Cardiac muscle cell (in vitro differentiated cells and primary cell): ENCODE results near the gene CHRM2. TPM values are rescaled to one million over a fixed set of nuclear protein-coding genes. Genes with fewer than 3 reads are reported as not detected.

Source experiments
- DNase-seq, 2 donors: peaks; one replicate each; pipeline versions ENCODE4 v3.0.0 to v3.0.0-alpha.2; 2010 to 2017; ENCODE audit warnings: low read depth in 1 of 2, low spot score in 1 of 2
- H3K27ac ChIP-seq: fragments of 200-600 bp; sonication (generic); 2 replicates; pipeline ENCODE4 v1.5.1; 2016
- H3K27me3 ChIP-seq: fragments of 200-600 bp; sonication (generic); 2 replicates; pipeline ENCODE4 v1.6.0; 2016; ENCODE audit warnings: control low read depth
- H3K36me3 ChIP-seq: fragments of 200-600 bp; sonication (generic); 2 replicates; pipeline ENCODE4 v1.5.1; 2016; ENCODE audit warnings: control low read depth
- H3K4me1 ChIP-seq: fragments of 200-600 bp; sonication (generic); 2 replicates; pipeline ENCODE4 v1.8.1; 2017; ENCODE audit warnings: low read depth, mild to moderate bottlenecking, mixed run types
- H3K4me3 ChIP-seq: fragments of 200-600 bp; sonication (generic); 2 replicates; pipeline ENCODE4 v1.5.1; 2016; ENCODE audit warnings: mild to moderate bottlenecking
- H3K9me3 ChIP-seq: fragments of 200-600 bp; sonication (generic); 2 replicates; pipeline ENCODE4 v1.5.1; 2017; ENCODE audit warnings: low read depth, mild to moderate bottlenecking, control low read depth
- CTCF ChIP-seq: IDR thresholded peaks from 2 replicates; pipeline ENCODE4 v1.5.1; 2012; ENCODE audit warnings: low read depth, mild to moderate bottlenecking, low read length
- polyA plus RNA-seq: library from polyadenylated mRNA; unstranded; fragments of >200 nt; fragmentation: Nextera tagmentation; extraction: Ambion mirVana; gene quantifications from 2 replicates; pipeline ENCODE4 v1.2.1, GENCODE V29; 2016
- total RNA-seq: library from RNA; depleted of rRNA; stranded (reverse); fragments of >200 nt; gene quantifications from 2 replicates; pipeline ENCODE4 v1.2.3, GENCODE V29; 2016

The CHRM2 gene
- total and polyA plus RNA-seq, 2 experiments from 2014 or later, result 37.5 to 75.3 TPM

GRCh38 chr7:136883046-136883445 is 14.6 kb downstream of the CHRM2 start:
- no peaks in the 10 kb centered on the region for H3K27me3 ChIP-seq
- H3K36me3 ChIP-seq, result peaks cover 5% of the 10 kb centered on the region
- H3K4me3 ChIP-seq, result no peak overlapping the region
- H3K4me1 ChIP-seq, result peaks cover 74% of the 10 kb centered on the region
- DNase-seq, result peak; percentile 6 to 26
- no peaks in the 10 kb centered on the region for H3K9me3 ChIP-seq
- no peak for TF ChIP-seq CTCF
- peak overlapping the region; percentile 88 for H3K27ac ChIP-seq

GRCh38 chr7:136884492-136884891 is 16.0 kb downstream of the CHRM2 start:
- no peak for TF ChIP-seq CTCF
- Histone ChIP-seq H3K36me3 (no peaks in the 10 kb centered on the region), H3K27ac (peak overlapping the region; percentile 88), H3K9me3 (no peaks in the 10 kb centered on the region), H3K4me3 (no peak overlapping the region), H3K27me3 (no peaks in the 10 kb centered on the region), H3K4me1 (peaks cover 69% of the 10 kb centered on the region)
- peak in 1 of 2 donors; percentile 75 for DNase-seq

- no peak for DNase-seq
- no peak overlapping the region for H3K4me3 ChIP-seq
- no peaks in the 10 kb centered on the region for H3K27me3 ChIP-seq
- H3K27ac ChIP-seq, result peak overlapping the region; percentile 49
- H3K36me3 ChIP-seq, result no peaks in the 10 kb centered on the region
- no peaks in the 10 kb centered on the region for H3K9me3 ChIP-seq
- TF ChIP-seq CTCF, result no peak
- H3K4me1 ChIP-seq, result peaks cover 48% of the 10 kb centered on the region
Measured at GRCh38 chr7:136887317-136887716, 18.9 kb downstream of the CHRM2 start.

GRCh38 chr7:136890399-136890798 is 21.9 kb downstream of the CHRM2 start:
- Histone ChIP-seq H3K36me3 (peaks cover 12% of the 10 kb centered on the region), H3K27ac (peak overlapping the region; percentile 44), H3K27me3 (no peaks in the 10 kb centered on the region), H3K9me3 (no peaks in the 10 kb centered on the region), H3K4me1 (peaks cover 19% of the 10 kb centered on the region), H3K4me3 (no peak overlapping the region)
- no peak for TF ChIP-seq CTCF
- peak in 1 of 2 donors; percentile 13 for DNase-seq

- Histone ChIP-seq H3K4me1 (peaks cover 18% of the 10 kb centered on the region), H3K27me3 (no peaks in the 10 kb centered on the region), H3K36me3 (peaks cover 12% of the 10 kb centered on the region)
Measured at GRCh38 chr7:136891850-136892249, 23.4 kb downstream of the CHRM2 start.

More at GRCh38 chr7:136891850-136892249, 23.4 kb downstream of the CHRM2 start:
- Histone ChIP-seq H3K9me3 (no peaks in the 10 kb centered on the region), H3K4me3 (no peak overlapping the region), H3K27ac (peak overlapping the region; percentile 19)
- no peak for DNase-seq
- TF ChIP-seq CTCF, result no peak
